GM23248 (cell line): ENCODE results near the gene CARS1. TPM values are rescaled to one million over a fixed set of nuclear protein-coding genes. Genes with fewer than 3 reads are reported as not detected.
"Not testable (repeated sequence)": the region's sequence is repeated elsewhere in the genome, so short reads cannot be mapped to it uniquely, and the experiment has no call there.

Experiments used
- DNase-seq: peaks from one replicate; pipeline ENCODE4 v3.0.0-alpha.2; 2015
- H2AFZ ChIP-seq: fragments of 200-600 bp; sonication (generic); 2 replicates; pipeline ENCODE4 v1.6.1; 2016; ENCODE audit warnings: antibody characterized with exemption
- H3F3A ChIP-seq: fragments of 200-600 bp; sonication (generic); 2 replicates; pipeline ENCODE4 v1.6.1; 2016; ENCODE audit warnings: mild to moderate bottlenecking, antibody characterized with exemption, mixed run types; ENCODE audit not compliant: insufficient read depth
- H3K27ac ChIP-seq: fragments of 200-600 bp; sonication (generic); 2 replicates; pipeline ENCODE4 v1.5.1; 2016; ENCODE audit warnings: mild to moderate bottlenecking
- H3K27me3 ChIP-seq: fragments of 200-600 bp; sonication (generic); replicated peaks from 2 replicates; pipeline ENCODE4 v1.6.1; 2016; ENCODE audit warnings: mild to moderate bottlenecking; ENCODE audit not compliant: insufficient read depth
- H3K36me3 ChIP-seq: fragments of 200-600 bp; sonication (generic); 2 replicates; pipeline ENCODE4 v1.6.1; 2016; ENCODE audit warnings: low read depth, mild to moderate bottlenecking
- H3K4me1 ChIP-seq: fragments of 200-600 bp; sonication (generic); 2 replicates; pipeline ENCODE4 v1.6.1; 2016; ENCODE audit warnings: mild to moderate bottlenecking; ENCODE audit not compliant: insufficient read depth
- H3K4me2 ChIP-seq: fragments of 200-600 bp; sonication (generic); one replicate; pipeline ENCODE4 v1.6.1; 2016; ENCODE audit warnings: mild to moderate bottlenecking; ENCODE audit not compliant: unreplicated experiment
- H3K4me3 ChIP-seq: fragments of 200-600 bp; sonication (generic); 2 replicates; pipeline ENCODE4 v1.5.1; 2016; ENCODE audit warnings: mild to moderate bottlenecking
- H3K79me2 ChIP-seq: fragments of 200-600 bp; sonication (generic); 2 replicates; pipeline ENCODE4 v1.6.1; 2016; ENCODE audit warnings: mild to moderate bottlenecking; ENCODE audit not compliant: insufficient read depth
- H3K9ac ChIP-seq: fragments of 200-600 bp; sonication (generic); 2 replicates; pipeline ENCODE4 v1.6.1; 2016; ENCODE audit warnings: mild to moderate bottlenecking
- H3K9me2 ChIP-seq: fragments of 200-600 bp; sonication (generic); 2 replicates; pipeline ENCODE4 v1.6.1; 2016; ENCODE audit warnings: mixed run types, mild to moderate bottlenecking, moderate library complexity; ENCODE audit not compliant: insufficient read depth
- H3K9me3 ChIP-seq: fragments of 200-600 bp; sonication (generic); one replicate; pipeline ENCODE4 v1.6.1; 2017; ENCODE audit warnings: low read depth
- H4K20me1 ChIP-seq: fragments of 200-600 bp; sonication (generic); 2 replicates; pipeline ENCODE4 v1.6.0; 2016; ENCODE audit not compliant: insufficient read depth
- EZH2 ChIP-seq: fragments of 200-600 bp; sonication (generic); IDR thresholded peaks from 2 replicates; pipeline ENCODE4 v1.6.1; 2018; ENCODE audit warnings: antibody characterized with exemption, mild to moderate bottlenecking; ENCODE audit not compliant: insufficient read depth, poor library complexity, severe bottlenecking
- EZH2phosphoT487 ChIP-seq: fragments of 200-600 bp; sonication (generic); IDR thresholded peaks from 2 replicates; pipeline ENCODE4 v1.6.1; 2018; ENCODE audit warnings: antibody characterized with exemption, moderate library complexity, mild to moderate bottlenecking, low read depth; ENCODE audit not compliant: insufficient read depth
- WGBS, 2 experiments: methylation state at CpG; one replicate each; pipeline ENCODE4 v1.1.6; 2015 to 2017; ENCODE audit warnings: low lambda C conversion rate in 2 of 2, low coverage in 1 of 2; ENCODE audit errors: missing lambda C conversion rate in 2 of 2; 5-methylcytosine and 5-hydroxymethylcytosine counted together
- in situ Hi-C: fragments of 300-500 bp; cut with MboI; formaldehyde crosslinking; loops from 2 replicates; pipeline ENCODE4 v1.15.0; 2020
- polyA plus RNA-seq: library from polyadenylated mRNA; unstranded; fragments of >200 nt; fragmentation: Nextera tagmentation; extraction: Ambion mirVana; gene quantifications from 2 replicates; pipeline ENCODE4 v1.2.1, GENCODE V29; 2016
- total RNA-seq: library from RNA; depleted of rRNA; stranded (reverse); fragments of >200 nt; shearing (Covaris generic); gene quantifications from 2 replicates; pipeline ENCODE4 v1.2.3, GENCODE V29; 2014

CARS1 gene
- total and polyA plus RNA-seq, 2 experiments from 2014 or later = 111 to 115 TPM

DNA sequence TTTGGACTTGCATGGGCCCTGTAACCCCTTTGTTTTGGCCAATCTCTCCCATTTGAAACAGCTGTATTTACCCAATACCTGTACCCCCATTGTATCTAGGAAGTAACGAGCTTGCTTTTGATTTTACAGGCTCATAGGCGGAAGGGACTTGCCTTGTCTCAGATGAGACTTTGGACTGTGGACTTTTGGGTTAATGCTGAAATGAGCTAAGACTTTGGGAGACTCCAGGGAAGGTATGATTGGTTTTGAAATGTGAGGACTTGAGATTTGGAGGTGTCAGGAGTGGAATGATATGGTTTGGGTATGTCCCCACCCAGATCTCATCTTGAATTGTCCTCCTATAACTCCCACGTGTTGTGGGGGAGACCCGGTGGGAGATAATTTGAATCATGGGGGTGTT lies 6.2 kb upstream of the CARS1 start:
- H3F3A ChIP-seq, H4K20me1 ChIP-seq, H3K9ac ChIP-seq, H3K9me2 ChIP-seq, DNase-seq, H3K9me3 ChIP-seq, H3K79me2 ChIP-seq, H3K36me3 ChIP-seq, H2AFZ ChIP-seq, H3K27ac ChIP-seq, in situ Hi-C loops, H3K4me2 ChIP-seq, H3K4me1 ChIP-seq, H3K27me3 ChIP-seq, H3K4me3 ChIP-seq: not testable (repeated sequence)
- WGBS, 2 experiments = 95 to 97% methylated on average over 4 of the region's 4 CpGs

GRCh38 chr11:3060436-3061025 lies 3.3 kb upstream of the CARS1 start:
- H3K4me1 ChIP-seq = peaks cover 17% of the 10 kb centered on the region
- no peak for DNase-seq
- H3K27me3 ChIP-seq = no peaks in the 10 kb centered on the region
- peaks cover 16% of the 10 kb centered on the region for H3F3A ChIP-seq
- no peaks in the 10 kb centered on the region for H3K36me3 ChIP-seq
- 88 to 92% methylated on average over 11 of the region's 11 CpGs for WGBS, 2 experiments
- peaks cover 17% of the 10 kb centered on the region for H3K79me2 ChIP-seq
- no peak overlapping the region for H3K4me3 ChIP-seq
- no peak overlapping the region for H3K9ac ChIP-seq
- H3K9me3 ChIP-seq = no peaks in the 10 kb centered on the region
- no peaks in the 10 kb centered on the region for H4K20me1 ChIP-seq
- TF ChIP-seq EZH2phosphoT487 (no peak), EZH2 (no peak)
- H2AFZ ChIP-seq = no peak overlapping the region
- no peak overlapping the region for H3K4me2 ChIP-seq
- in situ Hi-C loops = no loop called here
- H3K9me2 ChIP-seq = no peaks in the 10 kb centered on the region
- no peak overlapping the region for H3K27ac ChIP-seq

GRCh38 chr11:3058753-3059664 lies 1.8 kb upstream of the CARS1 start:
- Histone ChIP-seq H3K27me3 (no peaks in the 10 kb centered on the region), H2AFZ (peak overlapping the region; percentile 78), H4K20me1 (peaks cover 4% of the 10 kb centered on the region; the same call in 1 of the 2 replicates), H3K4me1 (peaks cover 28% of the 10 kb centered on the region), H3K9me2 (no peaks in the 10 kb centered on the region), H3K4me2 (peak overlapping the region; percentile 54), H3F3A (peaks cover 16% of the 10 kb centered on the region), H3K36me3 (peaks cover 7% of the 10 kb centered on the region; the same call in 1 of the 2 replicates), H3K4me3 (no peak overlapping the region), H3K79me2 (peaks cover 32% of the 10 kb centered on the region), H3K27ac (peak overlapping the region; percentile 84), H3K9me3 (no peaks in the 10 kb centered on the region), H3K9ac (peak overlapping the region; percentile 55)
- 57 to 58% methylated on average over 13 of the region's 13 CpGs for WGBS, 2 experiments
- in situ Hi-C loops = no loop called here
- no peak for TF ChIP-seq EZH2
- TF ChIP-seq EZH2phosphoT487 = no peak
- DNase-seq = peak; percentile 97

- no peak for TF ChIP-seq EZH2phosphoT487
- no peak for TF ChIP-seq EZH2
- Histone ChIP-seq H3K9ac (peak overlapping the region; percentile 99), H3K79me2 (peaks cover 57% of the 10 kb centered on the region), H3K36me3 (peaks cover 7% of the 10 kb centered on the region; the same call in 1 of the 2 replicates), H3K4me3 (peak overlapping the region; percentile 96), H4K20me1 (peaks cover 12% of the 10 kb centered on the region; the same call in 1 of the 2 replicates), H3K4me2 (peak overlapping the region; percentile 91), H3K9me2 (no peaks in the 10 kb centered on the region), H3K4me1 (peaks cover 29% of the 10 kb centered on the region), H3F3A (peaks cover 18% of the 10 kb centered on the region), H3K27me3 (no peaks in the 10 kb centered on the region), H3K27ac (peak overlapping the region; percentile 84), H3K9me3 (no peaks in the 10 kb centered on the region), H2AFZ (peak overlapping the region; percentile 94; the same call in 1 of the 2 replicates)
- WGBS, 2 experiments = 2 to 4% methylated on average over 24 to 29 of the region's 29 CpGs
- peak; percentile 46 for DNase-seq
- in situ Hi-C loops = no loop called here
These were observed 741 bp downstream of the CARS1 start for GRCh38 chr11:3056296-3057068.
